Astrocyte of the spinal cord (primary cell): Measurements from ENCODE around the gene FOXL1.

ENCODE experiments used
- DNase-seq: peaks from one replicate; pipeline ENCODE4 v3.0.0; 2011; ENCODE audit warnings: low read depth, low spot score
- H3K4me3 ChIP-seq: 2 replicates; pipeline ENCODE4 v1.5.1; 2011; ENCODE audit warnings: low read depth, mild to moderate bottlenecking, low read length, moderate library complexity
- in situ Hi-C: cut with HindIII; loops from 2 replicates; pipeline ENCODE4 v1.10.0; 2017; ENCODE audit warnings: low sequenced_read_pairs
- TF ChIP-seq, protein P1 (sequence below): IDR thresholded peaks from 2 replicates; pipeline ENCODE4 v1.5.1; 2012; ENCODE audit warnings: low read depth, mild to moderate bottlenecking, low read length, inconsistent platforms

Gene FOXL1

DNA sequence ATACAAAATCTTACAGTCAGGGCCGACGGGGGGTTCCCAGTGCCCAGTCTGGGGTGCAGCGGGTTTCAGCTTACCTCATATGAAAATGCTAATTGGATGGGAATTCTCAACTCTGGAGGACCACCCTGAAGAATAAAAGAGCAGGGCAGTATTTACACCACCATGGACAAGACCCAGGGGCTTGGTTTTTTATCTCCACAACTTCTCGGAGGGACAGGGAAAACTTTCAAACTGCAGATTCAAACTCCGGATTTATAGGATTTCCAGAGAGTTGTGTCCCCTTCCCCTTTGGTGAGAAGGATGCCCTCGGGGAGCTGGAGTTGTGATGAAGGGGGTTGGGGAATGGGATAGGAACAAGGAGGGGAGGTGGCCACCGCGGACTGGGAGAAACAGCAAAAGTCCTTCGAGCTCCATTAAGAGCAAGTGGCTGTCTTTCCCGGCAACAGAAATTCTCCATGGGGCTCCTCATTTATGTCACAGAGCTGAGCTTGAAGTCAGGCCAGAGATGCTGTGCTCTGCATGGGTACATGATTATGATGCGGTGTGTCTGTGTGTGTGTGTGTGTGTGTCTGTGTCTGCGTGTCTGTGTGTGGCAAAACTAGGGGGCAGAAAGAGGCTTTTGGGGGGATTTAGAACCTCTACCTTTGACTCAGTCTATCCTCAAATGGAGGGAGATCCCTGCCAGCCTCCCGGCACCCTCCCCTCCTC is 15.7 kb downstream of the FOXL1 start:
- in situ Hi-C loops = no loop called here
- TF ChIP-seq, protein P1, sequence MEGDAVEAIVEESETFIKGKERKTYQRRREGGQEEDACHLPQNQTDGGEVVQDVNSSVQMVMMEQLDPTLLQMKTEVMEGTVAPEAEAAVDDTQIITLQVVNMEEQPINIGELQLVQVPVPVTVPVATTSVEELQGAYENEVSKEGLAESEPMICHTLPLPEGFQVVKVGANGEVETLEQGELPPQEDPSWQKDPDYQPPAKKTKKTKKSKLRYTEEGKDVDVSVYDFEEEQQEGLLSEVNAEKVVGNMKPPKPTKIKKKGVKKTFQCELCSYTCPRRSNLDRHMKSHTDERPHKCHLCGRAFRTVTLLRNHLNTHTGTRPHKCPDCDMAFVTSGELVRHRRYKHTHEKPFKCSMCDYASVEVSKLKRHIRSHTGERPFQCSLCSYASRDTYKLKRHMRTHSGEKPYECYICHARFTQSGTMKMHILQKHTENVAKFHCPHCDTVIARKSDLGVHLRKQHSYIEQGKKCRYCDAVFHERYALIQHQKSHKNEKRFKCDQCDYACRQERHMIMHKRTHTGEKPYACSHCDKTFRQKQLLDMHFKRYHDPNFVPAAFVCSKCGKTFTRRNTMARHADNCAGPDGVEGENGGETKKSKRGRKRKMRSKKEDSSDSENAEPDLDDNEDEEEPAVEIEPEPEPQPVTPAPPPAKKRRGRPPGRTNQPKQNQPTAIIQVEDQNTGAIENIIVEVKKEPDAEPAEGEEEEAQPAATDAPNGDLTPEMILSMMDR = no peak
- peak; percentile 45 for DNase-seq
- no peak overlapping the region for H3K4me3 ChIP-seq

DNA sequence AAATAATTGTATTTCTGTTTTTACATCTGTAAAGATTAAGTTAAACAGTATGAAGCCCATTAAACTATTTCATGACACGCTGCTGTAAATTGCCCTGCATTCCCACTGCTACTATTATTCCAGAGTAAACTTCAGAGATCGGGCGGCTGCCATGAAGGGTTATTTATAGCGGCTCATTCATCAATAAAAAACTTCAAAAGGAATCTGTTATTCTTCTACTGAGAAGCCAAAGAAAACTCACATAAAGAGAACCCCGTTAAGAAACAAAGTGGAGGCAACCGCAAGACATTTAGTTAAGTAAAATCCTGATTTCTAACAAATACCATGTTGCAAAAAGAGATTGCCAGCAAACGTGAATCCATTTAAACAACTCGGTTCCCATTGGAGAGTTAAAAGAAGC is 16.4 kb downstream of the FOXL1 start:
- in situ Hi-C loops = no loop called here
- TF ChIP-seq, protein P1 = no peak
- H3K4me3 ChIP-seq = no peak overlapping the region
- DNase-seq = peak; percentile 73

DNA sequence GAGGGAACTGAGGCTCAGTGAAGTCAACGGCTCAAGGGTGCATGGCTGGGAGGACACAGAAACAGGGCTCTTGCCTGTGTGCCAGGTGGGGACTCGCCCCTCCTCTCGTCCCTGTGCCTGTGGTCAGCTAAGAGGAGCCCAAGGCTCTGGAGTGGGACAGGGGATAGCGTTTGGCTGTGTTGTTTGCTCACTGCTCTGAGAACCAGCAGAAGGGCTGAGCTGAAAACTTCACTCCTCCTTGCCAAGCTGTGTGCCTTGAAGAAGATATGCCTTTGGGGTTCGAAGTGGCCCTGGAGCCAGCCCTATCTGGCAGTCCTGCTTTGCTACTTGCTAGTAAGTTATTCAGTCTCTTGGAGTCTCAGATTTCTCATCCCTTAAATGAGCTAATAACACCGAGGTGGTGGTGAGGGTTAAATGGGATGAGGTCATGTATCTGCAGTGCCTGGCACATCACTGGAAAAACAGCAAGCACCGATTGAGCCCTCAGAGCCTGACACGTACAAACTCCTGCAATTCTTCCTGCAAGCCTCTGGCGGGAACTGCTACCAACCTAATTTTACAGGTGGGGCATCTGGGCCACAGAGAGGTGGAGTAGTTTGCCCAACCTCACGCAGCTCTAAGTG is 17.7 kb downstream of the FOXL1 start:
- H3K4me3 ChIP-seq = no peak overlapping the region
- TF ChIP-seq, protein P1 = no peak
- in situ Hi-C loops = no loop called here
- no peak for DNase-seq

DNA sequence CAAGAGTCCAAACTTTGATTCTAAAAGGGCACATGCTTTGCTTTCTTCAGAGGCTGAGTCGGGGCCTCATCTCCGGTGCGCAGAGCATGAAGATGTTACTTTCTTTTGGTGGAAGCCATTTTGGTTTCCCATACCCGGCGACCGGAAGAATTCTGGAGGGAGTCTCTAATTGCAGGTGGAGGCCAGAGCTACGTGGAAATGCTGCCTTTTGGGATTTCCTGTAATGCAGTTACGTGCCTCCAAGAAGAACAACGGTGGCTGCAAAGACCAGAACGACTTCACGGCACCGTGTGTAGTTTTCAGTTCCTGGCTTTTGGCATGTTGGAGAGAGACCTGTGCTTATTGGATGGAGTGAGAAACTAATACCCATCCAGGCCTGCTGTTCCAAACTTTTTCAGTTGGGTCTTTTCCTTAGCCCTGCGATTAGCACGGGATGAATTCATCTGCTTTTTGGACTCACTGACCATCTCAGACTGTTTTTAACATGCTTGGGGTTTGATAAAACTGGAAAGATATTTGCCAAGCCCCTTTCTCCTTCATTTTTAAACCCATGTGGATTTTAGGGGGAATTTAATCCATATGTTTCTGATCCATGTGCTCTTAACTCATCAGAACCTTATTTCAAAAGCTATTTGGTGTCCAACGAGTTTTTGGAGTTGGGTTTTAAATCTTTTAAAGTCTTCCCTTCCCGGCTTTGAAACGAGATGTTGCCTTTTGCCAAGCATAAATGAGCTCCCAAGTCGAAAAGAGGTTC is 19.0 kb downstream of the FOXL1 start:
- no peak overlapping the region for H3K4me3 ChIP-seq
- TF ChIP-seq, protein P1 = no peak
- no peak for DNase-seq
- in situ Hi-C loops = no loop called here

DNA sequence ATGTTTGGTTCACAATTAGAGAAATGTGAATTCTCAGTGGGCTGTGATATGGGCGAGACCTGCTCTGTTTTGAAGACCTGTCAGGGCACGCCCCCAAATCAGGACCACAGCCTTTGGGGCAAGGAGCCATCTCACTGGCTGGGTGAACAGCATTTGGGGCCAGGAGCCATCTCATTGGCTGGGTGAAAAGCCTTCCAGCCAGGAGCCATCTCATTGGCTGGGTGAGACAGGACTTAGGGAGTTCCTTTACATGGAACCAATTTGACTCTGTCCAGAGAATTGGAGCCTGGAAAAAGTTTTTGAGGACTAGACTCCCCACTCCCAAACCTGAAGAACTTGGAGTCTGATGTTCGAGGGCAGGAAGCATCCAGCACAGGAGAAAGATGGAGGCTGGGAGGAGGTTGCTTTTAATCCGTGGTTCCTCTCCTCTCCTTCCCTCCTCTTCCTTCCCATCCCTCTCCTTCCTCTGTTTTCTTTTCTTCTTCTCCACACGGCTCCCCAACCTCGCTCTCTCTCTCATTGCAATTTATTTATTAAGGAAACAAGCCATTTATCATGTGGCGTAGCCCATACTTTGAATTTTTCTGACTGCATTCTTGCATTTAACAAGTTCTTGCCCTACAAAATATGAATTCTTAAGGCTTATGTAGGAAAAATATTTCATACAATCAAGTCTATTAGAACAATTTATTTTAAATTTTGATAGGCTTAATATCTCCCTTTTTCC is 19.7 kb downstream of the FOXL1 start:
- DNase-seq = no peak
- in situ Hi-C loops = no loop called here
- H3K4me3 ChIP-seq = no peak overlapping the region
- TF ChIP-seq, protein P1 = no peak
